Measurements from ENCODE around the gene DAB2IP. TPM values are rescaled to one million over a fixed set of nuclear protein-coding genes. Genes with fewer than 3 reads are reported as not detected.

Gene DAB2IP
- total RNA-seq, 1 experiment from 2014 or later: 31.0 TPM

GRCh38 chr9:121811751-121812150 is 160.3 kb downstream of the DAB2IP start:
- no peaks in the 10 kb centered on the region for H3K9me3 ChIP-seq (ENCODE audit: control insufficient read depth in 1 of 2, insufficient read depth in 1 of 2, low read depth in 1 of 2, low read length in 2 of 2)
- H3K36me3 ChIP-seq (ENCODE audit: control insufficient read depth in 1 of 2, insufficient read depth in 2 of 2, low read length in 2 of 2): no peaks in the 10 kb centered on the region
- TF ChIP-seq TCF7L2 (IDR thresholded peaks at IDR 0.05; ENCODE audit: borderline replicate concordance, extremely low read depth, insufficient read depth, insufficient read length): no peak
- no peak for TF ChIP-seq FOSL1 (IDR thresholded peaks at IDR 0.05; ENCODE audit: low read depth)
- TF ChIP-seq ATF3 (IDR thresholded peaks at IDR 0.05): no peak
- no peak for TF ChIP-seq CBX3 (IDR thresholded peaks at IDR 0.05; ENCODE audit: low read depth)
- no peak for TF ChIP-seq JUND (IDR thresholded peaks at IDR 0.05)
- TF ChIP-seq EGR1 (IDR thresholded peaks at IDR 0.05; ENCODE audit: low read depth): no peak
- H3K4me1 ChIP-seq (ENCODE audit: control insufficient read depth in 1 of 2, insufficient read depth in 2 of 2, low read length in 2 of 2): no peaks in the 10 kb centered on the region
- H3K27ac ChIP-seq (ENCODE audit: low read depth, low read length): no peak overlapping the region
- no peak overlapping the region for H2AFZ ChIP-seq (ENCODE audit: low read depth, low read length, poor library complexity, severe bottlenecking)
- H3K4me3 ChIP-seq (replicated peaks in 1 of 2; ENCODE audit: low read depth in 1 of 2, low read length in 2 of 2): no peak overlapping the region
- no peaks in the 10 kb centered on the region for H3K9me2 ChIP-seq (ENCODE audit: insufficient read depth)
- ChIA-PET RAD21 (ENCODE audit: low non-redundant PET in 1 of 2, low total read pairs in 2 of 2, uncharacterized antibody in 2 of 2, unreplicated experiment in 2 of 2) (no interaction called here), CTCF (no interaction called here), POLR2A (no interaction called here)
- no peak overlapping the region for H3K4me2 ChIP-seq (ENCODE audit: low read length)
- no peak for ATAC-seq
- BruUV-seq (replicated peaks): no TSS peak
- intact Hi-C loops (cut with micrococcal nuclease): no loop called here
- no peak overlapping the region for H3K9ac ChIP-seq (ENCODE audit: low read length)
- DNase-seq (ENCODE audit: low read depth, low spot score): no peak
- no peaks in the 10 kb centered on the region for H4K20me1 ChIP-seq (ENCODE audit: insufficient read depth)
- no peaks in the 10 kb centered on the region for H3K27me3 ChIP-seq (ENCODE audit: insufficient read depth, low read length)
- no peaks in the 10 kb centered on the region for H3K79me2 ChIP-seq (ENCODE audit: insufficient read depth, low read length)

DNA sequence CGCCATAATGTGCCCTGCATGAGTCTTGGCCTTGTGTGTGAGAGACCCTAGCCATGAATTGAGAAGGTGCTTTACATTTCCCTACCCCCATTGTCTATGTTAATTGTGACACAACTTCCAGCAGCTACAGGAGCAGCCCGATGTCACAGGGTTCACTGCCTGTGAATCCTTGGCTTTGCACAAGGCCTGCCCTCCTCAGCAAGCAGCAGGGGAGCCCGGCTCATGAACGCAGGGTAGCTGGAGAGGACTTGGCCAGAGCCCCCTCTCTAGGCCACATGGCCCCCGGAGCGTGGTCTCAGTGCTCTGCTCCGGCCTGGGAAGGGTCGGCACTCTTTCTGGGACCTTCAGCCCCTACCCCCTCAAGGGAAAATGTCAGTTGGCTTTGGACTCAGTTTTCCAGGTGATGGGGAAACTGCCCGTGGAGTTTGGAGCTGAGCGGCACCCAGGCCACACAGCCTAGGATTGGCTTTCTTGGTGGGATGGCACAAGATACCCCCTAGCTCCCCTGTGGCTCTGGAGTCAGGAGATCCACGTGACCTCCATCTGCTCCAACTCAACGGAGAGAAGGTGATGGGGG is 160.8 kb downstream of the DAB2IP start:
- CTCF ChIA-PET: no interaction called here
- DNase-seq (ENCODE audit: low read depth, low spot score) (no peak), ATAC-seq (no peak)
- Histone ChIP-seq H3K27ac (ENCODE audit: low read depth, low read length) (no peak overlapping the region), H3K9me3 (ENCODE audit: control insufficient read depth in 1 of 2, insufficient read depth in 1 of 2, low read depth in 1 of 2, low read length in 2 of 2) (no peaks in the 10 kb centered on the region), H3K4me2 (ENCODE audit: low read length) (no peak overlapping the region), H3K4me1 (ENCODE audit: control insufficient read depth in 1 of 2, insufficient read depth in 2 of 2, low read length in 2 of 2) (no peaks in the 10 kb centered on the region), H3K36me3 (ENCODE audit: control insufficient read depth in 1 of 2, insufficient read depth in 2 of 2, low read length in 2 of 2) (no peaks in the 10 kb centered on the region), H3K27me3 (ENCODE audit: insufficient read depth, low read length) (peaks cover 4% of the 10 kb centered on the region; the same call in 1 of the 2 replicates), H4K20me1 (ENCODE audit: insufficient read depth) (no peaks in the 10 kb centered on the region), H3K4me3 (replicated peaks in 1 of 2; ENCODE audit: low read depth in 1 of 2, low read length in 2 of 2) (no peak overlapping the region), H3K79me2 (ENCODE audit: insufficient read depth, low read length) (no peaks in the 10 kb centered on the region), H2AFZ (ENCODE audit: low read depth, low read length, poor library complexity, severe bottlenecking) (no peak overlapping the region), H3K9ac (ENCODE audit: low read length) (no peak overlapping the region), H3K9me2 (ENCODE audit: insufficient read depth) (no peaks in the 10 kb centered on the region)
- no TSS peak for BruUV-seq (replicated peaks)
- POLR2A ChIA-PET: no interaction called here
- intact Hi-C loops (cut with micrococcal nuclease): no loop called here
- RAD21 ChIA-PET (ENCODE audit: low non-redundant PET in 1 of 2, low total read pairs in 2 of 2, uncharacterized antibody in 2 of 2, unreplicated experiment in 2 of 2): no interaction called here
- TF ChIP-seq CEBPB (IDR thresholded peaks at IDR 0.05; ENCODE audit: low read depth) (no peak), POLR2AphosphoS5 (IDR thresholded peaks at IDR 0.05; ENCODE audit: low read depth, low read length) (no peak), YY1 (IDR thresholded peaks at IDR 0.05; ENCODE audit: extremely low read depth, insufficient replicate concordance, low read depth, low read length) (no peak), ATF3 (IDR thresholded peaks at IDR 0.05) (no peak), CBX3 (IDR thresholded peaks at IDR 0.05; ENCODE audit: low read depth) (no peak), SIN3A (IDR thresholded peaks at IDR 0.05; ENCODE audit: low read depth) (no peak), RAD21 (IDR thresholded peaks at IDR 0.05; ENCODE audit: low read depth) (no peak), SRF (IDR thresholded peaks at IDR 0.05; ENCODE audit: low read depth) (no peak), EZH2phosphoT487 (IDR thresholded peaks at IDR 0.05; ENCODE audit: borderline replicate concordance) (no peak), ZBTB33 (IDR thresholded peaks at IDR 0.05; ENCODE audit: extremely low read depth, insufficient replicate concordance, low read length) (no peak), FOSL1 (IDR thresholded peaks at IDR 0.05; ENCODE audit: low read depth) (no peak), EZH2 (IDR thresholded peaks at IDR 0.05) (no peak), JUND (IDR thresholded peaks at IDR 0.05) (no peak), EGR1 (IDR thresholded peaks at IDR 0.05; ENCODE audit: low read depth) (no peak), CTCF (IDR thresholded peaks at IDR 0.05 in 2 of 3, conservative IDR thresholded peaks at IDR 0.05 in 1 of 3; ENCODE audit: borderline replicate concordance in 1 of 3, insufficient read depth in 1 of 3, low read depth in 2 of 3, low read length in 2 of 3) (no peak), ELF1 (IDR thresholded peaks at IDR 0.05; ENCODE audit: borderline replicate concordance, low read depth) (no peak)

Measured in HCT116 (cell line).